HEK293 (cell line): Measurements from ENCODE around the gene CTSO.

Experiments used
- CTCF ChIA-PET: fragments of 350-600 bp; formaldehyde crosslinking; extraction: SDS; loops from one replicate; lab custom pipeline; 2021; ENCODE audit warnings: antibody characterized with exemption; lab: Yijun Ruan, JAX
- POLR2A ChIA-PET: fragments of 300-600 bp; formaldehyde crosslinking; extraction: SDS; loops from one replicate; lab custom pipeline; 2020; ENCODE audit warnings: antibody characterized with exemption, inconsistent platforms; lab: Yijun Ruan, JAX
- H3K27ac ChIP-seq: fragments of 200-500 bp; sonication (Bioruptor generic); 2 replicates; pipeline ENCODE4 v1.5.1; 2014; ENCODE audit warnings: low read depth, low read length, control low read depth, inconsistent platforms; ENCODE audit errors: extremely low read depth
- H3K36me3 ChIP-seq, 2 experiments: fragments of 200-500 bp in 1 of 2; sonication (Bioruptor generic) in 1 of 2; 1 replicate in 1 of 2; 2 replicates in 1 of 2; pipeline ENCODE4 v1.5.1; 2014 to 2017; ENCODE audit warnings: inconsistent platforms in 2 of 2, low read length in 2 of 2; ENCODE audit not compliant: control insufficient read depth in 2 of 2, insufficient read depth in 1 of 2
- H3K4me1 ChIP-seq: fragments of 200-500 bp; sonication (Bioruptor generic); 2 replicates; pipeline ENCODE4 v1.5.1; 2014; ENCODE audit warnings: mild to moderate bottlenecking, low read length, inconsistent platforms; ENCODE audit not compliant: control insufficient read depth, insufficient read depth
- H3K4me3 ChIP-seq: 2 replicates; pipeline ENCODE4 v1.5.1; 2011; ENCODE audit warnings: low read depth, mild to moderate bottlenecking, control low read depth, low read length, moderate library complexity
- H3K9me3 ChIP-seq: fragments of 200-500 bp; sonication (Bioruptor generic); 2 replicates; pipeline ENCODE4 v1.5.1; 2014; ENCODE audit warnings: low read depth, low read length, inconsistent platforms; ENCODE audit not compliant: control insufficient read depth, insufficient read depth
- FEZF1 ChIP-seq: fragments of 450-650 bp; formaldehyde crosslinking; IDR thresholded peaks from 2 replicates; pipeline ENCODE4 v1.5.1; 2016; ENCODE audit warnings: missing biosample characterization, missing genetic modification characterization
- REPIN1 ChIP-seq: fragments of 450-650 bp; formaldehyde crosslinking; IDR thresholded peaks from 2 replicates; pipeline ENCODE4 v1.5.1; 2017; ENCODE audit warnings: missing biosample characterization, missing genetic modification characterization, low read depth
- SCRT1 ChIP-seq: fragments of 450-650 bp; formaldehyde crosslinking; IDR thresholded peaks from 2 replicates; pipeline ENCODE4 v1.5.1; 2016; ENCODE audit warnings: missing biosample characterization, missing genetic modification characterization, borderline replicate concordance
- ZBTB1 ChIP-seq: fragments of 450-650 bp; formaldehyde crosslinking; IDR thresholded peaks from 2 replicates; pipeline ENCODE4 v1.5.1; 2016; ENCODE audit warnings: missing biosample characterization, missing genetic modification characterization
- ZBTB8A ChIP-seq: fragments of 450-650 bp; formaldehyde crosslinking; IDR thresholded peaks from 2 replicates; pipeline ENCODE4 v1.5.1; 2016; ENCODE audit warnings: missing biosample characterization, missing genetic modification characterization
- ZEB2 ChIP-seq: fragments of 450-650 bp; formaldehyde crosslinking; IDR thresholded peaks from 2 replicates; pipeline ENCODE4 v1.5.1; 2016; ENCODE audit warnings: missing biosample characterization, missing genetic modification characterization
- ZNF132 ChIP-seq: fragments of 450-650 bp; formaldehyde crosslinking; IDR thresholded peaks from 2 replicates; pipeline ENCODE4 v1.5.1; 2017; ENCODE audit warnings: missing biosample characterization, missing genetic modification characterization, borderline replicate concordance
- ZNF140 ChIP-seq: fragments of 450-650 bp; formaldehyde crosslinking; IDR thresholded peaks from 2 replicates; pipeline ENCODE4 v1.5.1; 2016; ENCODE audit warnings: missing biosample characterization, missing genetic modification characterization
- ZNF202 ChIP-seq: fragments of 450-650 bp; formaldehyde crosslinking; IDR thresholded peaks from 2 replicates; pipeline ENCODE4 v1.5.1; 2016; ENCODE audit warnings: missing biosample characterization, missing genetic modification characterization, borderline replicate concordance
- ZNF211 ChIP-seq: fragments of 450-650 bp; formaldehyde crosslinking; IDR thresholded peaks from 2 replicates; pipeline ENCODE4 v1.5.1; 2016; ENCODE audit warnings: low read depth, missing biosample characterization, missing genetic modification characterization
- ZNF280D ChIP-seq: fragments of 450-650 bp; formaldehyde crosslinking; IDR thresholded peaks from 2 replicates; pipeline ENCODE4 v1.5.1; 2016; ENCODE audit warnings: missing biosample characterization, missing genetic modification characterization
- ZNF354C ChIP-seq: fragments of 450-650 bp; formaldehyde crosslinking; IDR thresholded peaks from 2 replicates; pipeline ENCODE4 v1.5.1; 2016; ENCODE audit warnings: missing biosample characterization, missing genetic modification characterization, low read depth, borderline replicate concordance
- ZNF416 ChIP-seq: fragments of 450-650 bp; formaldehyde crosslinking; IDR thresholded peaks from 2 replicates; pipeline ENCODE4 v1.5.1; 2016; ENCODE audit warnings: missing biosample characterization, missing genetic modification characterization
- ZNF423 ChIP-seq: fragments of 450-650 bp; formaldehyde crosslinking; IDR thresholded peaks from 2 replicates; pipeline ENCODE4 v1.5.1; 2016; ENCODE audit warnings: missing biosample characterization, missing genetic modification characterization
- ZNF433 ChIP-seq: fragments of 450-650 bp; formaldehyde crosslinking; IDR thresholded peaks from 2 replicates; pipeline ENCODE4 v1.5.1; 2016; ENCODE audit warnings: missing biosample characterization, missing genetic modification characterization, low read depth
- ZNF530 ChIP-seq: fragments of 450-650 bp; formaldehyde crosslinking; IDR thresholded peaks from 2 replicates; pipeline ENCODE4 v1.5.1; 2016; ENCODE audit warnings: low read depth, missing biosample characterization, missing genetic modification characterization
- ZNF548 ChIP-seq: fragments of 450-650 bp; formaldehyde crosslinking; IDR thresholded peaks from 2 replicates; pipeline ENCODE4 v1.5.1; 2016; ENCODE audit warnings: missing biosample characterization, missing genetic modification characterization
- ZNF624 ChIP-seq: fragments of 450-650 bp; formaldehyde crosslinking; IDR thresholded peaks from 2 replicates; pipeline ENCODE4 v1.5.1; 2017; ENCODE audit warnings: missing biosample characterization, missing genetic modification characterization
- ZNF626 ChIP-seq: fragments of 450-650 bp; sonication (Bioruptor Pico); formaldehyde crosslinking; IDR thresholded peaks from 2 replicates; pipeline ENCODE4 v1.5.1; 2018; ENCODE audit warnings: missing biosample characterization, missing genetic modification characterization, inconsistent platforms
- ZNF658 ChIP-seq: fragments of 450-650 bp; formaldehyde crosslinking; IDR thresholded peaks from 2 replicates; pipeline ENCODE4; 2016; ENCODE audit warnings: missing biosample characterization, missing genetic modification characterization
- ZNF660 ChIP-seq: fragments of 450-650 bp; IDR thresholded peaks from 2 replicates; pipeline ENCODE4 v1.5.1; 2018; ENCODE audit warnings: missing biosample characterization, mild to moderate bottlenecking, missing genetic modification characterization
- ZNF747 ChIP-seq: fragments of 450-650 bp; formaldehyde crosslinking; IDR thresholded peaks from 2 replicates; pipeline ENCODE4 v1.5.1; 2016; ENCODE audit warnings: missing biosample characterization, missing genetic modification characterization
- ZNF792 ChIP-seq: fragments of 450-650 bp; formaldehyde crosslinking; IDR thresholded peaks from 2 replicates; pipeline ENCODE4 v1.5.1; 2016; ENCODE audit warnings: missing biosample characterization, missing genetic modification characterization
- ZNF837 ChIP-seq: fragments of 450-650 bp; formaldehyde crosslinking; IDR thresholded peaks from 2 replicates; pipeline ENCODE4 v1.5.1; 2016; ENCODE audit warnings: missing biosample characterization, missing genetic modification characterization
- ZNF843 ChIP-seq: fragments of 450-650 bp; formaldehyde crosslinking; IDR thresholded peaks from 2 replicates; pipeline ENCODE4 v1.5.1; 2016; ENCODE audit warnings: missing biosample characterization, missing genetic modification characterization
- ZSCAN16 ChIP-seq: fragments of 450-650 bp; formaldehyde crosslinking; IDR thresholded peaks from 2 replicates; pipeline ENCODE4 v1.5.1; 2016; ENCODE audit warnings: missing biosample characterization, missing genetic modification characterization
- ZSCAN23 ChIP-seq: fragments of 450-650 bp; formaldehyde crosslinking; IDR thresholded peaks from 2 replicates; pipeline ENCODE4 v1.5.1; 2016; ENCODE audit warnings: missing biosample characterization, missing genetic modification characterization
- TF ChIP-seq, protein P1 (sequence below): fragments of 450-650 bp; formaldehyde crosslinking; IDR thresholded peaks from 2 replicates; pipeline ENCODE4 v1.5.1; 2016; ENCODE audit warnings: missing biosample characterization, missing genetic modification characterization

The CTSO gene

DNA sequence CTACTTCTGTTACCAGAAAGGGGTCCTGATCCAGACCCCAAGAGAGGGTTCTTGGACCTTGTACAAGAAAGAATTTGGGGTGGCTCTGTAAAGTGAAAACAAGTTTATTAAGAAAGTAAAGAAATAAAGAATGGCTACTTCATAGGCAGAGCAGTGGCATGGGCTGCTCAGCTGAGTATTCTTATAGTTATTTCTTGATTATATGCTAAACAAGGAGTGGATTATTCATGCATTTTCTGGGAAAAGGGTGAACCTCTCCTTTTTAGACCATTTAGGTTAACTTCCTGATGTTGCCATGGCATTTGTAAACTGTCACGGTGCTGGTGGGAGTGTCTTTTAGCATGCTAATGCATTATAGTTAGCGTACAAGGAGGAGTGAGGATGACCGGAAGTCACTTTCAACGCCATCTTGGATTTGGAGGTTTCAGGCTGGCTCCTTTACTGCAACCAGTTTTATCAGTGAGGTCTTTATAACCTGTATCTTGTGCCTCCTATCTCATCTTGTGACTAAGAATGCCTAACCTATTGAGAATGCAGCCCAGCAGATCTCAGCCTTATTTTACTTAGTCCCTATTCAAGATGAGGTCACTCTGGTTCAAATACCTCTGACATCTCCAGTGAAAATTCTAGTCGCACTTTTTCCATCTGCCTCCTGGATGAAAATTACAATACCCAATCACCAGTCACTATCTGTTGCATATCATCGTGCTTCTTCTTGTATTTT lies 65.7 kb downstream of the CTSO start (continued):
- TF ChIP-seq, protein P1, sequence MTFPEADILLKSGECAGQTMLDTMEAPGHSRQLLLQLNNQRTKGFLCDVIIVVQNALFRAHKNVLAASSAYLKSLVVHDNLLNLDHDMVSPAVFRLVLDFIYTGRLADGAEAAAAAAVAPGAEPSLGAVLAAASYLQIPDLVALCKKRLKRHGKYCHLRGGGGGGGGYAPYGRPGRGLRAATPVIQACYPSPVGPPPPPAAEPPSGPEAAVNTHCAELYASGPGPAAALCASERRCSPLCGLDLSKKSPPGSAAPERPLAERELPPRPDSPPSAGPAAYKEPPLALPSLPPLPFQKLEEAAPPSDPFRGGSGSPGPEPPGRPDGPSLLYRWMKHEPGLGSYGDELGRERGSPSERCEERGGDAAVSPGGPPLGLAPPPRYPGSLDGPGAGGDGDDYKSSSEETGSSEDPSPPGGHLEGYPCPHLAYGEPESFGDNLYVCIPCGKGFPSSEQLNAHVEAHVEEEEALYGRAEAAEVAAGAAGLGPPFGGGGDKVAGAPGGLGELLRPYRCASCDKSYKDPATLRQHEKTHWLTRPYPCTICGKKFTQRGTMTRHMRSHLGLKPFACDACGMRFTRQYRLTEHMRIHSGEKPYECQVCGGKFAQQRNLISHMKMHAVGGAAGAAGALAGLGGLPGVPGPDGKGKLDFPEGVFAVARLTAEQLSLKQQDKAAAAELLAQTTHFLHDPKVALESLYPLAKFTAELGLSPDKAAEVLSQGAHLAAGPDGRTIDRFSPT (tag by site-specific recombination) = no peak
- TF ChIP-seq ZNF548 (tag by site-specific recombination) = no peak
- TF ChIP-seq ZNF433 (tag by site-specific recombination) = no peak
- no peak for TF ChIP-seq ZNF843 (tag by site-specific recombination)

- Histone ChIP-seq H3K4me3 (no peak overlapping the region), H3K9me3 (no peaks in the 10 kb centered on the region), H3K4me1 (peaks cover 6% of the 10 kb centered on the region; the same call in 1 of the 2 replicates), H3K36me3 (no peaks in the 10 kb centered on the region), H3K27ac (no peak overlapping the region)
- TF ChIP-seq ZNF660 (tag by site-specific recombination) (no peak), REPIN1 (tag by site-specific recombination) (no peak), ZNF416 (tag by site-specific recombination) (no peak), ZBTB8A (tag by site-specific recombination) (no peak), ZSCAN23 (tag by site-specific recombination) (no peak), ZNF140 (no peak), SCRT1 (tag by site-specific recombination) (no peak), ZNF202 (tag by site-specific recombination) (no peak)
- CTCF ChIA-PET = no interaction called here
- POLR2A ChIA-PET = no interaction called here
Observed at GRCh38 chr4:155887045-155887444, 66.6 kb downstream of the CTSO start.

DNA sequence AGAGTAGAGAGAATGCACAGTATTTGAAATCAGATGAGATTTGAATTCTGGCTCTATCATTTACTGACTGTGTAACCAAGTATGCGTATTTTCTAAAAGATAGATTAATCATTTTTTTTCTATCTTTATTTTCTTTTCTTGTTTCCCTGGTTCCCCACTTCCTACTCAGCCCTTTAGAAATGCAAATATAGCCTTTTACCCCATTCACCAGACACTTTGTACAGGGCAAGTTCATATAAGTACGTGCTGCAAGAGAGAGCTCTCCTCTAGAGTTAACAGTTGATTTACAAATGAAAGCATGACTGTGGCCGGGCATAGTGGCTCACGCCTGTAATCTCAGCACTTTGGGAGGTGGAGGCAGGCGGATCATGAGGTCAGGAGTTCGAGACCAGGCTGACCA lies 68.0 kb downstream of the CTSO start:
- Histone ChIP-seq H3K4me1 (peaks cover 5% of the 10 kb centered on the region; the same call in 1 of the 2 replicates), H3K9me3 (no peaks in the 10 kb centered on the region), H3K4me3 (no peak overlapping the region), H3K36me3 (no peaks in the 10 kb centered on the region), H3K27ac (no peak overlapping the region)
- CTCF ChIA-PET = no interaction called here
- TF ChIP-seq ZNF354C (tag by site-specific recombination) = no peak
- no peak for TF ChIP-seq ZNF658 (tag by site-specific recombination)
- no peak for TF ChIP-seq ZEB2 (tag by site-specific recombination)
- TF ChIP-seq ZNF530 (tag by site-specific recombination) = no peak
- POLR2A ChIA-PET = no interaction called here

DNA sequence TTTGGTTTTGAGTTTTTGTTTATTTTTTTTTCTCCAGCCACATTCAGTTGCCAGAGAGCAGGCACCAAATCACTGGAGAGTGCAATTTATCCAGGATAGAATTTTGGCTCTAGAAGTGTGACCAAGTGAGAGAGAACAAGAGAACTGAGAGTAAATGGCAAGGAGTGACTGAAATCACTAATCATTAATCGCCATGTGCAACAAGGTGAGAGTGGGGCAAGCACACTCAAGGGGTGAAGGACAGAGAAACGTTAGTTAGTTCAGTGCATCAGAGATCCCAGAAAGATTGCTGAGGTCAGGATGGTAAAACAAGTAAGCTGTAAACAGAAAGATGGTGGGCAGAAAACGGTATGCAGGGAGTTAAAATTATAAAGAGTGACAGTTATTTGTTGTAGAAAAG lies 69.8 kb downstream of the CTSO start:
- Histone ChIP-seq H3K4me3 (no peak overlapping the region), H3K4me1 (no peaks in the 10 kb centered on the region), H3K36me3 (no peaks in the 10 kb centered on the region), H3K9me3 (no peaks in the 10 kb centered on the region), H3K27ac (no peak overlapping the region)
- POLR2A ChIA-PET = no interaction called here
- CTCF ChIA-PET = no interaction called here
- TF ChIP-seq ZNF211 (tag by site-specific recombination) = no peak
- TF ChIP-seq ZBTB1 (tag by site-specific recombination) = no peak
- TF ChIP-seq ZNF624 = no peak
- no peak for TF ChIP-seq ZNF132
- no peak for TF ChIP-seq ZEB2 (tag by site-specific recombination)
- TF ChIP-seq ZNF747 (tag by site-specific recombination) = no peak
- TF ChIP-seq ZNF626 (tag by site-specific recombination) = no peak
- no peak for TF ChIP-seq ZSCAN16 (tag by site-specific recombination)
- no peak for TF ChIP-seq ZNF792 (tag by site-specific recombination)
- TF ChIP-seq ZNF280D (tag by site-specific recombination) = no peak
- TF ChIP-seq FEZF1 = no peak
- no peak for TF ChIP-seq ZNF423 (tag by site-specific recombination)
- no peak for TF ChIP-seq ZNF837 (tag by site-specific recombination)
- no peak for TF ChIP-seq ZNF548 (tag by site-specific recombination)
